ENCODE results near the gene CNOT9.

The CNOT9 gene

DNA sequence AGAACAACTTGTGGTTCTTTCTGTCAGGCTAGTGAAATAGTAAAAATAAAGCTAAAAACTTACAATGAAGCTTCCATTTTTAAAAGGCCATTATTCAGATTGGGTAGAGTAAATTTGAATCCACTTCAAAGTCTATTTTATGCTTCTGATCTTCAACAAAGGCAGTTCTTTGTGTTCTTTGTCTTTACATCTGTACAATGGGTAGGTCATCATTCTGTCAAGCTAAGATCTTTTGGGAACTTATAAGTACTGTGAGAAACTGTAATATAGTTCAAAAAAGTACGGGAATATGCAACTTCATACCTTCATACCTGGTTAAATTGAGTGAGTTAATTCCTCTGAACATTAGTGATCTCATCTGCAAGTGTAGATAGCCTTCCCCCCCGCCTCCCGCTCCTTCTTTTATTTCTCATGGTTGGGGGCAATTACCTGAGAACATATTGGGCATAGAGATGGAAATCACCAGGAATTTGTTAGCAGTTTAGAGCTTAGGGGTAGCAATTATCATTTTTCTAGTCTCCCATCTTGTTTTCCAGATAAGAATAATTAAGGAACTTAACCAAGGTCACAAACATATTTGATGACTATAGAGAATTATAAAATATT is 9.7 kb downstream of the CNOT9 start:
- Histone ChIP-seq H3K36me3 (ENCODE audit: control insufficient read depth, insufficient read depth, low read length) (peaks cover 57% of the 10 kb centered on the region), H3K4me1 (ENCODE audit: control insufficient read depth, insufficient read depth, low read length) (peaks cover 32% of the 10 kb centered on the region), H3K9ac (ENCODE audit: low read depth, low read length) (no peak overlapping the region), H3K27me3 (ENCODE audit: control insufficient read depth, insufficient read depth, low read length) (no peaks in the 10 kb centered on the region), H3K9me3 (ENCODE audit: control insufficient read depth, insufficient read depth, low read length) (no peaks in the 10 kb centered on the region), H3K27ac (ENCODE audit: low read depth, low read length) (peak overlapping the region; percentile 69), H3K4me3 (ENCODE audit: low read depth, low read length) (peak overlapping the region; percentile 27; the same call in 1 of the 2 replicates)

DNA sequence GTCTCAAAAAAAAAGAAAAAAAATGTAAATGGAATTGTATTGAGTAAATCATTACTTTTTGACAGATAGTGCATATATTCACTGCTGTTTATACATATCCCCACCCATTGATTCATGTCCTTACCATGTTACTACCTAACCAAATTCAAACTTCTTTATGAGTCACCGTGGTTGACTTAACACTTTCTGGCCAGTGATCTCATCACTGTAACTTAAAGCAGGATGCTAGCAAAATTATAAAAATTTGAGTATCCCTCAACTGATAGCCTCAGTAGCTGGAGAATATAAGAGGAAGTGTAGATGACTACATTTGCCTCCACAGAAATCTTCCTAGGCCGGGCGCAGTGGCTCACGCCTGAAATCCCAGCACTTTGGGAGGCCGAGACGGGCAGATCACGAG is 13.4 kb downstream of the CNOT9 start:
- no peaks in the 10 kb centered on the region for H3K27me3 ChIP-seq (ENCODE audit: control insufficient read depth, insufficient read depth, low read length)
- peaks cover 67% of the 10 kb centered on the region for H3K36me3 ChIP-seq (ENCODE audit: control insufficient read depth, insufficient read depth, low read length)
- H3K9ac ChIP-seq (ENCODE audit: low read depth, low read length) = no peak overlapping the region
- no peak overlapping the region for H3K27ac ChIP-seq (ENCODE audit: low read depth, low read length)
- H3K9me3 ChIP-seq (ENCODE audit: control insufficient read depth, insufficient read depth, low read length) = no peaks in the 10 kb centered on the region
- peaks cover 19% of the 10 kb centered on the region for H3K4me1 ChIP-seq (ENCODE audit: control insufficient read depth, insufficient read depth, low read length)
- H3K4me3 ChIP-seq (ENCODE audit: low read depth, low read length) = no peak overlapping the region

DNA sequence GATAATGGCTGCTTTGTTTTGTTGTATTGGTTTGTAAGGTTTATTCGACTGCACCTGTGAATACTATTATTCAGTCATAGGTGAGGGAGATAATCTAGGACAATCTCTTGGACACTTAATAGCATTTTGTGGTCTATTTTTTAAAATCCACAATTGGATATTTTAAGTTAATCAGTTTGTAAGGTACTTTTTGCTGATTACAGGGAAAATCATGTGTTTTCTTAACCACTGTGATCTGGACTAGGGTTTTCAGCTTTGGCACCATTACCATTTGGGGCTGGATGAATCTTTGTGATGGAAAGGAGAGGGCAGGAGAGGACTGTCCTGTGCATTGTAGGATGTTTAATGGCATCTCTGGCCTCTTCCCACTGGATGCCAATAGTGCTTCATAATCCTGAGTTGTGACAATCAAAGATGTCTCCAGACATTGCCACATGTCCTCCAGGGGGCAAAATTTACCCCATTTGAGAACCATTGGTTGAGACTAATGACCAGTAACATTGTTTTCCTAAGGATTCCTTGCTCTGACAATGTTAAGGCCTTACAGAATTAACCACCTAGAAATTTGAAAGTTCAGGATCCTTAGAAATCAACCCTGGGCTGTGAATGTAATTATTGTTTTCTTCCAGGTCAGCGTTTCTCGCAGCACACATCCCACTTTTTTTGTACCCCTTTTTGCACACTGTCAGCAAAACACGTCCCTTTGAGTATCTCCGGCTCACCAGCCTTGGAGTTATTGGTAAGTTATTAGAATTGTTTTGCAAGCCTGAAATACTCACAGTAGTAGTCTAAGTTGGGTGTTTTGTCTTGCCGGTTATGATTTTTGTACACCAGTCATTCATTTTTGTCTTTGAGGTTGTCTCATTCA is 15.6 kb downstream of the CNOT9 start:
- Histone ChIP-seq H3K4me3 (ENCODE audit: low read depth, low read length) (no peak overlapping the region), H3K36me3 (ENCODE audit: control insufficient read depth, insufficient read depth, low read length) (peaks cover 88% of the 10 kb centered on the region), H3K9me3 (ENCODE audit: control insufficient read depth, insufficient read depth, low read length) (no peaks in the 10 kb centered on the region), H3K4me1 (ENCODE audit: control insufficient read depth, insufficient read depth, low read length) (no peaks in the 10 kb centered on the region), H3K27me3 (ENCODE audit: control insufficient read depth, insufficient read depth, low read length) (no peaks in the 10 kb centered on the region), H3K9ac (ENCODE audit: low read depth, low read length) (no peak overlapping the region), H3K27ac (ENCODE audit: low read depth, low read length) (no peak overlapping the region)

DNA sequence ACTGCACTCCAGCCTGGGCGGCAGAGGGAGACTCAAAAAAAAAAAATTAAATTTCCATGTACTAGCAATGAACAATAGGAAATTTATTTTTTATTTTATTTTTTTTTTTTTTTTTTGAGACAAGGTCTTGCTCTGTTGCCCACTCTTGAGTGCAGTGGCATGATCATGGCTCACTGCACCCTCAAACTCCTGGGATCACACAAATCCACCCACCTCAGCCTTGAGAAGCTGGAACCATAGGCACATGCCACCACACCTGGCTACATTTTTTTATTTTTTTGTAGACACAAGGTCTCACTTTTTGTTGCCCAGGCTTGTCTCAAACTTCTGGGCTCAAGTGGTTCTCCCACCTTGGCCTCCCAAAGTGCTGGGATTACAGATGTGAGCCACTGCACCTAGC is 16.9 kb downstream of the CNOT9 start:
- no peaks in the 10 kb centered on the region for H3K4me1 ChIP-seq (ENCODE audit: control insufficient read depth, insufficient read depth, low read length)
- no peak overlapping the region for H3K9ac ChIP-seq (ENCODE audit: low read depth, low read length)
- H3K9me3 ChIP-seq (ENCODE audit: control insufficient read depth, insufficient read depth, low read length) = no peaks in the 10 kb centered on the region
- no peak overlapping the region for H3K27ac ChIP-seq (ENCODE audit: low read depth, low read length)
- no peak overlapping the region for H3K4me3 ChIP-seq (ENCODE audit: low read depth, low read length)
- H3K36me3 ChIP-seq (ENCODE audit: control insufficient read depth, insufficient read depth, low read length) = peaks cover 95% of the 10 kb centered on the region
- H3K27me3 ChIP-seq (ENCODE audit: control insufficient read depth, insufficient read depth, low read length) = no peaks in the 10 kb centered on the region

DNA sequence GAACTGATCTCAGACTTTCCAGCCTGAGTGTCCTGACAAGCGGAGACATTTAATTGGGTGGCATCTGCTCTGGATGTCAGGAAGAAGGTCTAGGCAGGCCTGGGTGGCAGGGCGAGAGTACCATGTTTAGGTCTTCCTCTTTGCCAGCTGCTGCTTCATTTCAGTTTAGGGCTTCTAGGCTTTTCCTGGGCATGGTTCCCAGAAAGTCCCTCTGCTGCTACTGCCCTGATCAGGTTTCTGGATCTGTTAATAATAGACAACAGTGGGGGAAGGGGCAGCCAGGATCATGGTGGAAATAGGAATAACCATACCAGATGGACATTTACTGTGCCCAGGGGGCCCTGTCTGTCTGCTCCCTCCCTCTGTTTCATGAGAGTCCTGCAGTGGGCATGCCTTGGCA is 36.8 kb downstream of the CNOT9 start:
- H3K9me3 ChIP-seq (ENCODE audit: control insufficient read depth, insufficient read depth, low read length) = no peaks in the 10 kb centered on the region
- peaks cover 10% of the 10 kb centered on the region for H3K4me1 ChIP-seq (ENCODE audit: control insufficient read depth, insufficient read depth, low read length)
- H3K4me3 ChIP-seq (ENCODE audit: low read depth, low read length) = no peak overlapping the region
- H3K27me3 ChIP-seq (ENCODE audit: control insufficient read depth, insufficient read depth, low read length) = no peaks in the 10 kb centered on the region
- no peaks in the 10 kb centered on the region for H3K36me3 ChIP-seq (ENCODE audit: control insufficient read depth, insufficient read depth, low read length)
- no peak overlapping the region for H3K27ac ChIP-seq (ENCODE audit: low read depth, low read length)
- H3K9ac ChIP-seq (ENCODE audit: low read depth, low read length) = no peak overlapping the region

DNA sequence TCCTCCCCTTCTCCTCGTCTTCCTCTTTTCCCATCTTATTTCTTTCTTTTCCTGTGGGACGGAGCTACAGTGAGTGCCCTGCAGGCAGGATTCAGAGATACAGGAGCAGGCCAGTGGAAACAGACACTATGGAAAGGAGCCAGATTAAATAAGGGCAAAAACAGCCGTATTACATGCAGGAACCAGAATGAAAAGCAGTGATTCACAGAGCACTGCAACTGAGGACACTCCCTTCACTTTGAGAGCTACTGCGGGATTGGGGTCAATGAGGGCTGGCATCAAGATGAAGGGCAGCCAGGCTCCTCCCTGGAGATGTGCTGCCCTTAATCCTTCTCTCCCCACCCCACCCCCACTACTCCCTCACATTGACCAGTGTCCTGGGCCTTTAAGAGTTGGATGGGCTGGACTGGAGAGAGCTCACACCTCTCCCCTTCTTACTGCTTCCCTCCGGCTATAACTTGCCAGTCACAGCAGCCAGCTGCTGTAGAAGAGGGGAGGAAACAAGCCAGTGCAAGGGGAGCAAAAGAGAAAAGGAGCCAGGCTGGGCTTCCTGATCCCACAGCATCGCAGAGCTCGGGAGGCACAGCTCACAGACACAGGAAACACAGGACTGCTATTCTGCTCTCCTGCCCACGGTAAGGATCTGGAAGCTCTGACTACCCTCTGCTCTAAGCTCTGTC is 38.9 kb downstream of the CNOT9 start, which contains the start of gene PLCD4:
PLCD4 (plus strand) TSS at position 464 of the 680 bp plus-strand sequence. CDS start 7,841 bp downstream, outside the sequence.
- Histone ChIP-seq H3K4me3 (ENCODE audit: low read depth, low read length) (no peak within 1 kb of the TSS), H3K27ac (ENCODE audit: low read depth, low read length) (peak within 1 kb of the TSS; percentile 13), H3K27me3 (ENCODE audit: control insufficient read depth, insufficient read depth, low read length) (no peaks in the 10 kb centered on the region), H3K9me3 (ENCODE audit: control insufficient read depth, insufficient read depth, low read length) (no peaks in the 10 kb centered on the region), H3K36me3 (ENCODE audit: control insufficient read depth, insufficient read depth, low read length) (no peaks in the 10 kb centered on the region), H3K4me1 (ENCODE audit: control insufficient read depth, insufficient read depth, low read length) (peaks cover 10% of the 10 kb centered on the region), H3K9ac (ENCODE audit: low read depth, low read length) (no peak within 1 kb of the TSS)

DNA sequence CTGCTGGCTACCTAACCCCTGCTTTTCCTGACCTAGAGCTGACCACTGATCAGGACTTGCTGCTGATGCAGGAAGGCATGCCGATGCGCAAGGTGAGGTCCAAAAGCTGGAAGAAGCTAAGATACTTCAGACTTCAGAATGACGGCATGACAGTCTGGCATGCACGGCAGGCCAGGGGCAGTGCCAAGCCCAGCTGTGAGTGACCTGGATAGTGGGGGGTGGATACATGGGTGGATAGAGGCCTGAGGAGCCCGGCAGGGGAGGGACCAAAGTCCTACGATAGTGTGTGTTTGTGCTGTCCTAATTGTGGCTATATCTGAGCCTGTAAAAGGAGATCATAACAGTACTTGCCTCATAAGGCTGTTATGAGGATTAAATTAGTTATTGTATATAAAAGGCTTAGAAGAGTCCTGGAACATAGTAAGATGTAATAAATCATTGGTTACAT is 47.3 kb downstream of the CNOT9 start:
- H3K27me3 ChIP-seq (ENCODE audit: control insufficient read depth, insufficient read depth, low read length) = no peaks in the 10 kb centered on the region
- no peaks in the 10 kb centered on the region for H3K36me3 ChIP-seq (ENCODE audit: control insufficient read depth, insufficient read depth, low read length)
- H3K4me1 ChIP-seq (ENCODE audit: control insufficient read depth, insufficient read depth, low read length) = no peaks in the 10 kb centered on the region
- no peak overlapping the region for H3K27ac ChIP-seq (ENCODE audit: low read depth, low read length)
- no peak overlapping the region for H3K4me3 ChIP-seq (ENCODE audit: low read depth, low read length)
- H3K9me3 ChIP-seq (ENCODE audit: control insufficient read depth, insufficient read depth, low read length) = no peaks in the 10 kb centered on the region
- H3K9ac ChIP-seq (ENCODE audit: low read depth, low read length) = no peak overlapping the region

DNA sequence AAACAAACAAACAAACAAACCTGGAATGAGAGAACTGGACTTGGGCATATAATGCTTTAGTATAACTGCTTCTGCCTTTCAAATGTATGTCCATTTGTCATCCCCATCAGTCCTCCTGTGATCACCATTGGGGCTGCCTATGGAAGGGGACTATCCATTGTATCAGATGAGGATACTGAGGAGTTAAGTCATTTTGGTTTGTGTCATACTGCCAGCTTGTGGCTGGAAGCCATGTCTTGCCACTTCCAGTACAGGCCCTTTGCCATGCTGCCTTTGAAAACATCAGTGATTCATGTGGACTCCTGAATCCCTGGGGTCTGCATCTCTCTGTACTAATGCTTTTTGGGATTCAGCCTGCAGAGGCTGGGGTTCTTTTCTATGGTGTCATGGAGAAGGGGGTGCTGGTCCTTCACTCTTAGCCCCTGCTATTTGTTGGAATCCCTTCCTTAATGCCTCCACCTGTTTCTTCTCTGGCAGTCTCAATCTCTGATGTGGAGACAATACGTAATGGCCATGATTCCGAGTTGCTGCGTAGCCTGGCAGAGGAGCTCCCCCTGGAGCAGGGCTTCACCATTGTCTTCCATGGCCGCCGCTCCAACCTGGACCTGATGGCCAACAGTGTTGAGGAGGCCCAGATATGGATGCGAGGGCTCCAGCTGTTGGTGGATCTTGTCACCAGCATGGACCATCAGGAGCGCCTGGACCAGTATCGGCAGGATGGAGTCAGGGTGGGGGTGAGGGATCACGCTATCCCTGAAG is 49.6 kb downstream of the CNOT9 start:
- no peaks in the 10 kb centered on the region for H3K27me3 ChIP-seq (ENCODE audit: control insufficient read depth, insufficient read depth, low read length)
- no peak overlapping the region for H3K4me3 ChIP-seq (ENCODE audit: low read depth, low read length)
- H3K9me3 ChIP-seq (ENCODE audit: control insufficient read depth, insufficient read depth, low read length) = no peaks in the 10 kb centered on the region
- H3K36me3 ChIP-seq (ENCODE audit: control insufficient read depth, insufficient read depth, low read length) = no peaks in the 10 kb centered on the region
- no peak overlapping the region for H3K9ac ChIP-seq (ENCODE audit: low read depth, low read length)
- no peak overlapping the region for H3K27ac ChIP-seq (ENCODE audit: low read depth, low read length)
- H3K4me1 ChIP-seq (ENCODE audit: control insufficient read depth, insufficient read depth, low read length) = no peaks in the 10 kb centered on the region

DNA sequence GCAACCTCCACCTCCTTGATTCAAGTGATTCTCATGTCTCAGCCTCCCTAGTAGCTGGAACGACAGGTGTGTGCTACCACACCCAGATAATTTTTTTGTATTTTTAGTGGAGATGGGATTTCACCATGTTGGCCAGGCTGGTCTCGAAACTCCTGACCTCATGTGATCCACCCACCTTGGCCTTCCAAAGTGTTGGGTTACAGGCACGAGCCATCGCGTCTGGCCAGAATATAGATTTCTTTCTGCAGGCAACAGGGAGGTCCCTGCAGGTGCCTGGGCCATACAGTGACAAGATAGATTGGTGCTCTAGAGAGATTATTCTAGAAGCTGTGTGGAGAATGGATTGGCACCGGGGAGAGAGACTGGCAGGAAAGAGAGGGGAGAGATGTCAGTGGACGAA is 52.4 kb downstream of the CNOT9 start:
- no peaks in the 10 kb centered on the region for H3K27me3 ChIP-seq (ENCODE audit: control insufficient read depth, insufficient read depth, low read length)
- H3K4me1 ChIP-seq (ENCODE audit: control insufficient read depth, insufficient read depth, low read length) = no peaks in the 10 kb centered on the region
- no peaks in the 10 kb centered on the region for H3K36me3 ChIP-seq (ENCODE audit: control insufficient read depth, insufficient read depth, low read length)
- H3K27ac ChIP-seq (ENCODE audit: low read depth, low read length) = no peak overlapping the region
- no peaks in the 10 kb centered on the region for H3K9me3 ChIP-seq (ENCODE audit: control insufficient read depth, insufficient read depth, low read length)
- H3K4me3 ChIP-seq (ENCODE audit: low read depth, low read length) = no peak overlapping the region
- no peak overlapping the region for H3K9ac ChIP-seq (ENCODE audit: low read depth, low read length)

DNA sequence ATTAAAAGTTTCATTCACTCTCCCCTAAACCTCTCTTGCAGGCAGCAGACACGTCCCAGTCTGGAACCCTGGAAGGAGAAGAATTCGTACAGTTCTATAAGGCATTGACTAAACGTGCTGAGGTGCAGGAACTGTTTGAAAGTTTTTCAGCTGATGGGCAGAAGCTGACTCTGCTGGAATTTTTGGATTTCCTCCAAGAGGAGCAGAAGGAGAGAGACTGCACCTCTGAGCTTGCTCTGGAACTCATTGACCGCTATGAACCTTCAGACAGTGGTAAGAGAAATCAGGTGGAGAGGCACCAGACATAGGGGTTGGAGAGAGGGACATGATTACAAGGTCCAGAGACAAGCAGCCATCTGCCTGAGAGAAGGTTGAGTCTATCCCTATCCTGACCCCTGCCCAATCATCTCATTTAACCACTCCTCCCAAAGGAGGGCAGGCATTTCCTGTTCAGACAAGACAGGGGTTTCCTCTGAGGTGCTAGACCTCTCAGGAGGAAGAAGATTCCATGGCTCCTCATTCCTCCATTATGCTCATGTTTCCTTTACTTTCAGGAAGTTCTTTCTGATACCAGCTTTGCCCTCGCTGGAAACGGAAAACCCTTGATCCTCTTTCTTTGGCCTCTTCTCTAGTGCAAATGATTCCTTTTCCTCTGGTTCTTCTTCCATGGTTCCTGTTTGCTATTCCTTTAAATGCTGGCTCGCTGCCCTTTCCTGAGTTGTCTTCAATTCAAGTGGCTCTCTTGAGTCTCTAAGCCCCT is 54.1 kb downstream of the CNOT9 start:
- Histone ChIP-seq H3K4me3 (ENCODE audit: low read depth, low read length) (no peak overlapping the region), H3K9me3 (ENCODE audit: control insufficient read depth, insufficient read depth, low read length) (no peaks in the 10 kb centered on the region), H3K4me1 (ENCODE audit: control insufficient read depth, insufficient read depth, low read length) (no peaks in the 10 kb centered on the region), H3K36me3 (ENCODE audit: control insufficient read depth, insufficient read depth, low read length) (no peaks in the 10 kb centered on the region), H3K27me3 (ENCODE audit: control insufficient read depth, insufficient read depth, low read length) (no peaks in the 10 kb centered on the region), H3K9ac (ENCODE audit: low read depth, low read length) (no peak overlapping the region), H3K27ac (ENCODE audit: low read depth, low read length) (no peak overlapping the region)

Data from HUES48 (cell line).